HG02970 (cell line): ENCODE data around the gene APOA5.
"Not testable (repeated sequence)": the region's sequence is repeated elsewhere in the genome, so short reads cannot be mapped to it uniquely, and the experiment has no call there.

ENCODE experiments used
- ATAC-seq: cut with Tn5 transposase; IDR thresholded peaks from one replicate; pipeline ENCODE4 v1.9.1; 2021; ENCODE audit warnings: mild to moderate bottlenecking, moderate library complexity, moderate number of reproducible peaks; ENCODE audit not compliant: unreplicated experiment, low FRiP score

APOA5 gene, protein sequence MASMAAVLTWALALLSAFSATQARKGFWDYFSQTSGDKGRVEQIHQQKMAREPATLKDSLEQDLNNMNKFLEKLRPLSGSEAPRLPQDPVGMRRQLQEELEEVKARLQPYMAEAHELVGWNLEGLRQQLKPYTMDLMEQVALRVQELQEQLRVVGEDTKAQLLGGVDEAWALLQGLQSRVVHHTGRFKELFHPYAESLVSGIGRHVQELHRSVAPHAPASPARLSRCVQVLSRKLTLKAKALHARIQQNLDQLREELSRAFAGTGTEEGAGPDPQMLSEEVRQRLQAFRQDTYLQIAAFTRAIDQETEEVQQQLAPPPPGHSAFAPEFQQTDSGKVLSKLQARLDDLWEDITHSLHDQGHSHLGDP

DNA sequence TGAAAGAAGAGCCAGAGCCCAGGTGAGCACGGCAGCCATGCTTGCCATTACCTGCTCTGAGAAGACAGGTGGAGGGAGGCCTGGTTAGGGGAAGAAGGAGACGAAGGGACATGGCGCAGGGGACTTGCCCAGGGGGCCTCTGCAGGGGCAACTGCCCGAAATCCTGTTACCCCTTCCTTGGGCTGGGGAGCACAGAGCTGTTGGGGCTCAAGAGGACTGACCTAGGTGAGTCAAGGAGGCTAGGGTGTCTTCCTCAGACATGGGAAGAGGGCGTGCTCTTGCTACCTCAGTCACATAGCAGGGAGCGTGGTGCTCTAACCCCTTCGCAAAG is at the start of gene APOA5:
Gene APOA5 (minus strand): TSS at position 67 of the 331 bp plus-strand sequence. CDS start 19 bp downstream, at position 48.
- no peak for ATAC-seq

DNA sequence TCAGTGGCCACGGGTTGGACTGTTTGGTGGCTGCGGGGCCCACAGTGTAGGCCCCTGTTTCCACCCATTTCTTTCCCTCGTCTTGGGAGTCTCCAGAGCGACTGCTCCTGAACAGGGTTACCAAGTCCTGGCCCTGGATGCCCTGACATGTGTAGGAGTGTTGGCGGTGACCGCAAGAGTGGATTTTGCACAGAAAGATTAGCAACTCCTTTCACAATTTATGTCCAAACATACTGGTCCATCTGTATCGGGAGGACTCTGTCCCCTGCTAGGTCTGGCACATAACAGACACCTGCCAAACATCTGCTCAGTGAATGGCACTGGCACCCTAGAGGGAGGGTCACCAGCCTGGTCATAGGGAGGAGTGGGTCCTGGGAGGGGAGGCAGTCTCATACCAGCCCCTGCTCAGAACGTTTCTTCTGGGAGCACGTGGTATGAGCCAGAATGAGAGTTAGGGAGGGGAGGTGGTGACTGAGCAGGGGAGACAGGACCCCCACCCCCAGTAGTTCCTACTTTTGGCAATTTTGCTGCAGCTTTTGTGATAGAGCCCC is 49.1 kb upstream of the APOA5 start:
- no peak for ATAC-seq

DNA sequence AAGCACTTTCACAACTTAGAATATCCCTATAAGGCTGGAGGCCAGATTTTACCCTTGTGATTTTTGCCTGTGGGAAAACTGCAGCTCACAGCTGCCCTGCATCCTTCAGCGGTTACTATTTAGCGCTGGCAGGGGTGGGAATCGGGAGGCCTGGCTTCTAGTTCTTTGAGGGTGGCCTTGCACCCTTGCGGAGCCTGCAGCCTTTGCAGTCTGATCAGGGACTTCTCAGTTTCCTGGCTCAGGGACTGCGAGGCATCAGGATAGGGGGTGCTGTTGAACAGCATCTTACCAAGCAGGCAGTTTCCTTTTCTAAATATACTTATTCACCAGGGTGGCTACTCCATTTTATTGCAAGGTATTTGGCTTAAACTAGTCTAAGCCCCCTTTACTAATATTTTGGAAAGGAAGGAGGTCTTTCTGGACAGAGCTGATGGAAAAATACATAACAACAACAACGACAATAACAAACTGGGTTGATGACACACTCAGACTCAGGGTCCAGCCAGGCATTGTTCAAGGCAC is 48.6 kb upstream of the APOA5 start:
- ATAC-seq, result no peak

DNA sequence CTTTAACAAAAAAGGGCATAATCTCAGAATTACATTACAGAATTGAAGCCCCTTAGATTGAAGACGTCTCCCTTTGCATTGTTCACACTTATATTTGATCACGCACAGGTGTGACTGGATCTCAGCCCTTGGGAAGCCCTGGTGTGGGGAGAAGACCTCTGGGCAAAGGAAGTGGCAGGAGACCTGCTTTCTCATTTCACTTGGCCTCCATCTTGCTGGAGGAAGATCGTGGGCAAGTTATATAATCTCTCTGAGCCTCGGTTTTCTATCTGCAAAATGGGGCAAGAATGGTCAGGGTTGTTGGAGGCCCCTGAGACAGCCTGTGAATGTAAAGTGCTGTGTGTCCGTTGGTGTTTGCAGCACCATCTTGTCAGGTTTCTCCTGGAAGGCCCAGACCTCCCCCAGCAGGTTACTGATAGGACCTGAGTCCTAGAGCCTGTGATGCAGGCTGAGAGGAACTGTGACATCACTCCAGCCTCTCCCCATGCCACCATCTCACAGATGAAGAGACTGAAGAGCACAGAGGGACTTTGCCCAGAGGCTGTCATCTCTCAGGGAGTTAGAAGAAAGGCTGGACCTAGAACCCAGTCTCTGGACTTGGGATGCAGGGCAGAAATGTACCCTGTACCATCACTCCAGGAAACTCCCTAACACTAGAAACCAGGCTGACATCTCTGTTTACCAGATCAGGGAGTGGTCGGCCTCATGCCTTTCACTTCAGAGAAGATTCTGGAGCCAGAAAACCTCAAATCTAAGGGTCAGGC is 46.8 kb upstream of the APOA5 start:
- no peak for ATAC-seq

DNA sequence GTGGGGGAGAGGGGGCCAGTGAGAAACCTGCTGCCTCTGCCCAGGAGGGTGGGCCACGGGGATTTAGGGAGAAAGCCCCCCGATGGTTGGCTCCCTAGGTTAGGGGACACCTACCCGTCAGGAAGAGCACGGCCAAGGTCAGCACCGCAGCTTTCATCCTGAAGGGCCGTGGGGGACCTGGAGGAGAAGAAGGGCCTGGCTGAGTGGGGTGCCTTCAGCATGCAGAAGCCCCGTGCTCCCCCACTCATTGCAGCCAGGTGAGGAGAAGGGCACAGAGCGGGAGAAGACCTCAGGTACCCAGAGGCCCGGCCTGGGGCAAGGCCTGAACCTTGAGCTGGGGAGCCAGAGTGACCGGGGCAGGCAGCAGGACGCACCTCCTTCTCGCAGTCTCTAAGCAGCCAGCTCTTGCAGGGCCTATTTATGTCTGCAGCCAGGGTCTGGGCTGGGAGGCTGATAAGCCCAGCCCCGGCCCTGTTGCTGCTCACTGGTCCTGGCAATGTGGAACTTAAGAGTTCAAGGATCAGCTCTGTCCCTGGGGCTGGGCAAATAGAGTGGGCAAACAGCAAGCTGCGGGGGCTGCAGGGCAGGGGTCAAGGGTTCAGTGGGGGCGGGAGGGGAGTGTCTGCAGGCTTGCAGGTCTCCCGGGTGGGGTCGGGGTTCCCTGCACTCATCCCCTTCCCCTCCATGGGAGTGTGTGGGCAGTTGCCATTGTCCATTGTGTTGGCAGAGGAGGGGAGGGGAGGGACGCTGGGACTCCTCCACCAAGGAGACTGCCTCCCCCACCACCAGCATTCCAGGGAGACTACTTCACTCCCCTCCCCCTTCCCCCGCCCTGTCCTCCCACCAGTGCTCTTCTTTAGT is 45.8 kb upstream of the APOA5 start, which contains the start of gene APOA1:
Gene APOA1 (minus strand): TSS at position 392 of the 861 bp plus-strand sequence. CDS start 235 bp downstream, at position 157.
- no peak for ATAC-seq

DNA sequence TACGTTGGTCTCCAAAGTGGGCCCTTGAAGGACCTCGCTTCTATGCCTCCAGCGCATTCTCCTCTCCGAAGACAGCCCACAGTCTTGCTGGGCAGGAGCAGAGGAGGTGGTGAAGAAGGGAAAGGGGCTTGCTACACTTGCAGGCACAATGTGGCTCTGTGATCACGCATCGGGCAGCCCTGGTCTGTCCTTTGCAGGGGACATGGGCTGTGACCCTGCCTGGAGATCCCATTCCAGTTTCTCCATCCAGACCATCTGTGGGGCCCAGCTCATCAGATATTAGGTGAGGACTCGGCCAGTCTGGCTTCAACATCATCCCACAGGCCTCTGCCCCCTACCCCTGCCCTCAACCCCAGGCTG is 44.9 kb upstream of the APOA5 start:
- ATAC-seq, result no peak

DNA sequence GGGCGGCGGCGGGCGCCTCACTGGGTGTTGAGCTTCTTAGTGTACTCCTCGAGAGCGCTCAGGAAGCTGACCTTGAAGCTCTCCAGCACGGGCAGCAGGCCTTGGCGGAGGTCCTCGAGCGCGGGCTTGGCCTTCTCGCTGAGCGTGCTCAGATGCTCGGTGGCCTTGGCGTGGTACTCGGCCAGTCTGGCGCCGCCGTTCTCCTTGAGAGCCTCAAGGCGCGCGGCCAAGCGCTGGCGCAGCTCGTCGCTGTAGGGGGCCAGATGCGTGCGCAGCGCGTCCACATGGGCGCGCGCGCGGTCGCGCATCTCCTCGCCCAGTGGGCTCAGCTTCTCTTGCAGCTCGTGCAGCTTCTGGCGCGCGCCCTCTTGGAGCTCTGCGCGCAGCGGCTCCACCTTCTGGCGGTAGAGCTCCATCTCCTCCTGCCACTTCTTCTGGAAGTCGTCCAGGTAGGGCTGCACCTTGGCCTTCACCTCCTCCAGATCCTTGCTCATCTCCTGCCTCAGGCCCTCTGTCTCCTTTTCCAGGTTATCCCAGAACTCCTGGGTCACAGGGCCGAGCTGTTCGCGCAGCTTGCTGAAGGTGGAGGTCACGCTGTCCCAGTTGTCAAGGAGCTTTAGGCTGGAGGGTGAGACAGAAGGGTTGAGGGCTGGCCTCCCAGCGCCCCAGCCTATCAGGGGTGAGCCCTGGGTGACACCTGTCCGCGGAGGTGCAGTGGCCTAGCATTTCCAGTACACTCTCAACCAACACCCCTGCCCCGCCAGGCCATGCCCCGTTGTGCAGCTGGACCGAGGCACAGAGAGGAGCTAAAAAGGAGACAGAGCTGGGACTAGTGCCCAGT is 44.3 kb upstream of the APOA5 start:
- peak; percentile 59 for ATAC-seq

DNA sequence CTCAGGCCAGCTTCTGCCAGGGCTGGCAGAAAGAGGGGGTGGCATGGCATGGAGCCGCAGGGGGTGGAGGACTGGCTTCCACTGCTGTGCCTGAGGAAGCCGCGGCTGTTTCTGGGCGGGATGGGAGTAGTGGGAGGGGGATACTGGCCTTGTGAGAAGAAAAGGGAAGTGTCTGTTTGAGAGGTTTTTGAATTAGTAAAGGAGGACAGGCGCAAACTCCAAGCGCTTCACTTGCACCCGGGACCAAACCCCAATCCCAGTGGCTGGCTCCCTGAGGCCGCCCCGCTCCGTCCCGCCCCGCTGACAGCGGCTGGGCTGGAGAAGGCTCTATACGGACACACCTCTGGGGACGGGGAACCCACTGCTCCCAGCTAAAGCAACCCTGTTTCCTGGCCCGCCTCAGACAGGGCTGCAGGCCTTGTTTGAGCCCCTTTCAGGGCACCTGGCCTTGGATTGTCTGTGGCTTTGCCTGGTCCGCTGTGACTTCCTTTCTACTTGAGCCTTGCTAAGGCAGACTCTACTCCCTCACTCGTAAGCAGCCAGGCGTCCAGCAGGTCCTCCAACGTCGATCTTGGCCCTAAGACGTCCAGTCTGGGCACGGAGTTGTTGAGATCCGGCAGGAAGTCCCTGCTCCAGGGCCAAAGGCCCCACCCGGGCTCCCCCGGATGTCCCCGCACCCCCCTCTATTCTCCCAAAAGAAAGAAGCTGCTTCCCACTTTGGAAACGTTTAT is 43.5 kb upstream of the APOA5 start:
- no peak for ATAC-seq

DNA sequence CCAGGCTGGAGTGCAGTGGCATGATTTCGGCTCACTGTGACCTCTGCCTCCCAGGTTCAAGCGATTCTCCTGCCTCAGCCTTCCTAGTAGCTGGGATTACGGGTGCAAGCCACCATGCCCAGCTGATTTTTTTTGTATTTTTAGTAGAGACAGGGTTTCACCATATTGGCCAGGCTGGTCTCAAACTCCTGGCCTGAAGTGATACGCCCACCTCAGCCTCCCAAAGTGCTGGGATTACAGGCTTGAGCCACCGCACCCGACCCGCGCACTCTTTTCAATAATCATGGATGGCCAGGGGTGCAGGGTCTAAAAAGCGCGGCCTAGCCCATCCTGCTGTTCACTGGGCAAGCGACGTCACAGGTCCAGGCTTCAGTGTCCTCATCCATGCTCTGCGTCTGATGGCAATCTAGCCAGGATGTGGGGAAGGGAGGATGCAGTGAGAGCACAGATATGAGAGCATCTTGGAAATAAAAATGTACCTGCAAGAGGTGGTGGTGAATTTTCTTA is 42.9 kb upstream of the APOA5 start:
- not testable (repeated sequence) for ATAC-seq

DNA sequence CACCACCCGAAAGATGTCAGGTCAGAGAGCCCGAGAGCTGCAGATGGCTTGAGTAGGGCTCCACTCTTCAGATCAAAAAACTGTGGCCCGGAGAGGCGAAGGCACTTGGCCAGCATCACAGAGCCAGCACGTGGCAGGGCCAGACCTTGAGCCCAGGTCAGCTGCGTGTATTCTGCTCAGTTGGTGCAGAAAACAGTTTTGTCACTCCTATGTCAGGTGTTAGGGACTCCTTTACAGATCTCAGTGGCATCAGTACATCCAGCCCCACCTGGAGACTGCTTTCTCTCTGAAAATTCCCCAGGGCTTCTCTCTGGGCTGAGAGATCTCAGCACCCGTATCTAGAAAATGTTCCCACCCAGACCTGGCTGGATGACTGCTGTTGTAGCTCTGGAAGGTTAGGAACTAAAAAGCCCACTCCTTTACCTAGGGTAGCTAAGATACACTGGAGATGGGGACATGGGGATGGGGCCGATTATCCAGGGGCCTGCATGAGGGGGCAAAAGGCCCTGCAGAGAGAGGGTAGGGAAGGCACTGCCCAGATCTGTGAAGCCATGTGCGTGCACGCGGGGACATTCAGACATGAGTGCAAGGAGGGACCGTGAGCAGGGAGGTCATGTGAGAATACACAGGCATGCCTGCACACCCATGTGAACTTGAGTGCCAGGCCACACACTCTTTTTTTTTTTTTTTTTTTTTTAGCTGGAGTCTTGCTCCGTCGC is 42.3 kb upstream of the APOA5 start:
- ATAC-seq, result no peak

DNA sequence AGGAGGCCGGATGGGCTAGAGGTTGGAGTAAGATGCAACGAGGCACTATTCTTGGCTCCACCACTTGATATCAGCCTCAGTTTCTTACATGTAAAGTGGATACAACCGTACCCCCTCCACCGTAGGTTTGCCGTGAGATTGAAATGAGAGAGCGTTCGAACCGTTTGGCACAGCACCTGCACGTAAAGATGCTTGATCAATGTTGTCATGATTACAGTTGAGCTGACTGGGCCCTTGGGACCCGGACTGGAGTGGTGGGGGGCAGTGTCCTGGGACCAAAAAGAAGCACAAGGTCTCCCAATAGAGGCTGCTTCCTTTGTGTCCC is 41.8 kb upstream of the APOA5 start:
- no peak for ATAC-seq

DNA sequence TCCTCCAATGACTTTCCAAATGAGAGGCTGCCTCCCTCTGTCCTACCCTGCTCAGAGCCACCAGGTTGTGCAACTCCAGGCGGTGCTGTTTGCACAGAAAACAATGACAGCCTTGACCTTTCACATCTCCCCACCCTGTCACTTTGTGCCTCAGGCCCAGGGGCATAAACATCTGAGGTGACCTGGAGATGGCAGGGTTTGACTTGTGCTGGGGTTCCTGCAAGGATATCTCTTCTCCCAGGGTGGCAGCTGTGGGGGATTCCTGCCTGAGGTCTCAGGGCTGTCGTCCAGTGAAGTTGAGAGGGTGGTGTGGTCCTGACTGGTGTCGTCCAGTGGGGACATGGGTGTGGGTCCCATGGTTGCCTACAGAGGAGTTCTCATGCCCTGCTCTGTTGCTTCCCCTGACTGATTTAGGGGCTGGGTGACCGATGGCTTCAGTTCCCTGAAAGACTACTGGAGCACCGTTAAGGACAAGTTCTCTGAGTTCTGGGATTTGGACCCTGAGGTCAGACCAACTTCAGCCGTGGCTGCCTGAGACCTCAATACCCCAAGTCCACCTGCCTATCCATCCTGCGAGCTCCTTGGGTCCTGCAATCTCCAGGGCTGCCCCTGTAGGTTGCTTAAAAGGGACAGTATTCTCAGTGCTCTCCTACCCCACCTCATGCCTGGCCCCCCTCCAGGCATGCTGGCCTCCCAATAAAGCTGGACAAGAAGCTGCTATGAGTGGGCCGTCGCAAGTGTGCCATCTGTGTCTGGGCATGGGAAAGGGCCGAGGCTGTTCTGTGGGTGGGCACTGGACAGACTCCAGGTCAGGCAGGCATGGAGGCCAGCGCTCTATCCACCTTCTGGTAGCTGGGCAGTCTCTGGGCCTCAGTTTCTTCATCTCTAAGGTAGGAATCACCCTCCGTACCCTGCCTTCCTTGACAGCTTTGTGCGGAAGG is 40.9 kb upstream of the APOA5 start:
- no peak for ATAC-seq

DNA sequence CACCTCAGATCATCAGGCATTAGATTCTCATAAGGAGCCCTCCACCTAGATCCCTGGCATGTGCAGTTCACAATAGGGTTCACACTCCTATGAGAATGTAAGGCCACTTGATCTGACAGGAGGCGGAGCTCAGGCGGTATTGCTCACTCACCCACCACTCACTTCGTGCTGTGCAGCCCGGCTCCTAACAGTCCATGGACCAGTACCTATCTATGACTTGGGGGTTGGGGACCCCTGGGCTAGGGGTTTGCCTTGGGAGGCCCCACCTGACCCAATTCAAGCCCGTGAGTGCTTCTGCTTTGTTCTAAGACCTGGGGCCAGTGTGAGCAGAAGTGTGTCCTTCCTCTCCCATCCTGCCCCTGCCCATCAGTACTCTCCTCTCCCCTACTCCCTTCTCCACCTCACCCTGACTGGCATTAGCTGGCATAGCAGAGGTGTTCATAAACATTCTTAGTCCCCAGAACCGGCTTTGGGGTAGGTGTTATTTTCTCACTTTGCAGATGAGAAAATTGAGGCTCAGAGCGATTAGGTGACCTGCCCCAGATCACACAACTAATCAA is 40.2 kb upstream of the APOA5 start:
- ATAC-seq, result no peak

DNA sequence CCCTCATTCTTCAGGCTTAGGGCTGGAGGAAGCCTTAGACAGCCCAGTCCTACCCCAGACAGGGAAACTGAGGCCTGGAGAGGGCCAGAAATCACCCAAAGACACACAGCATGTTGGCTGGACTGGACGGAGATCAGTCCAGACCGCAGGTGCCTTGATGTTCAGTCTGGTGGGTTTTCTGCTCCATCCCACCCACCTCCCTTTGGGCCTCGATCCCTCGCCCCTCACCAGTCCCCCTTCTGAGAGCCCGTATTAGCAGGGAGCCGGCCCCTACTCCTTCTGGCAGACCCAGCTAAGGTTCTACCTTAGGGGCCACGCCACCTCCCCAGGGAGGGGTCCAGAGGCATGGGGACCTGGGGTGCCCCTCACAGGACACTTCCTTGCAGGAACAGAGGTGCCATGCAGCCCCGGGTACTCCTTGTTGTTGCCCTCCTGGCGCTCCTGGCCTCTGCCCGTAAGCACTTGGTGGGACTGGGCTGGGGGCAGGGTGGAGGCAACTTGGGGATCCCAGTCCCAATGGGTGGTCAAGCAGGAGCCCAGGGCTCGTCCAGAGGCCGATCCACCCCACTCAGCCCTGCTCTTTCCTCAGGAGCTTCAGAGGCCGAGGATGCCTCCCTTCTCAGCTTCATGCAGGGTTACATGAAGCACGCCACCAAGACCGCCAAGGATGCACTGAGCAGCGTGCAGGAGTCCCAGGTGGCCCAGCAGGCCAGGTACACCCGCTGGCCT is 38.7 kb upstream of the APOA5 start:
- no peak for ATAC-seq

DNA sequence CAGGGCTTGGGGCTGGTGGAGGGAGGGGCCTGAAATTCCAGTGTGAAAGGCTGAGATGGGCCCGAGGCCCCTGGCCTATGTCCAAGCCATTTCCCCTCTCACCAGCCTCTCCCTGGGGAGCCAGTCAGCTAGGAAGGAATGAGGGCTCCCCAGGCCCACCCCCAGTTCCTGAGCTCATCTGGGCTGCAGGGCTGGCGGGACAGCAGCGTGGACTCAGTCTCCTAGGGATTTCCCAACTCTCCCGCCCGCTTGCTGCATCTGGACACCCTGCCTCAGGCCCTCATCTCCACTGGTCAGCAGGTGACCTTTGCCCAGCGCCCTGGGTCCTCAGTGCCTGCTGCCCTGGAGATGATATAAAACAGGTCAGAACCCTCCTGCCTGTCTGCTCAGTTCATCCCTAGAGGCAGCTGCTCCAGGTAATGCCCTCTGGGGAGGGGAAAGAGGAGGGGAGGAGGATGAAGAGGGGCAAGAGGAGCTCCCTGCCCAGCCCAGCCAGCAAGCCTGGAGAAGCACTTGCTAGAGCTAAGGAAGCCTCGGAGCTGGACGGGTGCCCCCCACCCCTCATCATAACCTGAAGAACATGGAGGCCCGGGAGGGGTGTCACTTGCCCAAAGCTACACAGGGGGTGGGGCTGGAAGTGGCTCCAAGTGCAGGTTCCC is 38.0 kb upstream of the APOA5 start, which contains the start of gene APOC3:
Gene APOC3 (plus strand): TSS at position 383 of the 659 bp plus-strand sequence. CDS start 676 bp downstream, outside the sequence.
- no peak for ATAC-seq
